Stimulated activated effector memory CD8-positive, alpha-beta T cell treated with anti-CD3 and anti-CD28 coated beads, Interleukin-12 subunit alpha, Interleukin-12 subunit beta, amount 100 ng/mL, for 72 hours (primary cell): ENCODE results near the gene ZNF511.
"Not testable (repeated sequence)": the region's sequence is repeated elsewhere in the genome, so short reads cannot be mapped to it uniquely, and the experiment has no call there.

ENCODE experiments used
- ATAC-seq: fragments of 150-1000 bp; cut with Tn5 transposase; 2 replicates; pipeline ENCODE4 v1.10.0; 2021
- DNase-seq, 2 donors: peaks; one replicate each; pipeline ENCODE4 v3.0.0; 2021 to 2022; ENCODE audit warnings: low spot score in 2 of 2
- H3K27ac Mint-ChIP-seq: one replicate; pipeline ENCODE4 v1.8.0; 2022; ENCODE audit warnings: mild to moderate bottlenecking, mixed read lengths
- H3K36me3 Mint-ChIP-seq: one replicate; pipeline ENCODE4 v1.8.0; 2022; ENCODE audit warnings: mild to moderate bottlenecking, mixed read lengths
- H3K4me1 Mint-ChIP-seq: one replicate; pipeline ENCODE4 v1.8.0; 2022; ENCODE audit warnings: mixed read lengths
- H3K4me3 Mint-ChIP-seq: one replicate; pipeline ENCODE4 v1.8.0; 2022; ENCODE audit warnings: mild to moderate bottlenecking, mixed read lengths
- H3K9me3 Mint-ChIP-seq: one replicate; pipeline ENCODE4 v1.8.0; 2022; ENCODE audit warnings: mixed read lengths

The ZNF511 gene, protein sequence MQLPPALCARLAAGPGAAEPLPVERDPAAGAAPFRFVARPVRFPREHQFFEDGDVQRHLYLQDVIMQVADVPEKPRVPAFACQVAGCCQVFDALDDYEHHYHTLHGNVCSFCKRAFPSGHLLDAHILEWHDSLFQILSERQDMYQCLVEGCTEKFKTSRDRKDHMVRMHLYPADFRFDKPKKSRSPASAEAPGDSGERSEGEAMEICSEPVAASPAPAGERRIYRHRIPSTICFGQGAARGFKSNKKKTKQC

GRCh38 chr10:133308421-133309099 lies at the start of gene ZNF511, which contains the start of gene TUBGCP2:
Gene ZNF511, plus strand, starts transcription at chr10:133308914. Its CDS starts 30 bp downstream, at chr10:133308944.
Gene TUBGCP2, minus strand, starts transcription at chr10:133308872. Its CDS starts 5,931 bp downstream, at chr10:133302941.
- Mint-ChIP-seq H3K27ac (peak within 1 kb of the TSS; percentile 97), H3K4me1 (peaks cover 31% of the 10 kb centered on the region), H3K36me3 (peaks cover 45% of the 10 kb centered on the region), H3K4me3 (peak within 1 kb of the TSS; percentile 93), H3K9me3 (no peaks in the 10 kb centered on the region)
- DNase-seq (peak; percentile 88 to 96), ATAC-seq (peak; percentile 90)

GRCh38 chr10:133259602-133259989 lies 49.1 kb upstream of the ZNF511 start:
- Mint-ChIP-seq H3K27ac (peak overlapping the region; percentile 90), H3K36me3 (peaks cover 55% of the 10 kb centered on the region), H3K4me1 (peaks cover 65% of the 10 kb centered on the region), H3K9me3 (no peaks in the 10 kb centered on the region), H3K4me3 (peak overlapping the region; percentile 76)
- no peak for ATAC-seq
- DNase-seq = no peak

DNA sequence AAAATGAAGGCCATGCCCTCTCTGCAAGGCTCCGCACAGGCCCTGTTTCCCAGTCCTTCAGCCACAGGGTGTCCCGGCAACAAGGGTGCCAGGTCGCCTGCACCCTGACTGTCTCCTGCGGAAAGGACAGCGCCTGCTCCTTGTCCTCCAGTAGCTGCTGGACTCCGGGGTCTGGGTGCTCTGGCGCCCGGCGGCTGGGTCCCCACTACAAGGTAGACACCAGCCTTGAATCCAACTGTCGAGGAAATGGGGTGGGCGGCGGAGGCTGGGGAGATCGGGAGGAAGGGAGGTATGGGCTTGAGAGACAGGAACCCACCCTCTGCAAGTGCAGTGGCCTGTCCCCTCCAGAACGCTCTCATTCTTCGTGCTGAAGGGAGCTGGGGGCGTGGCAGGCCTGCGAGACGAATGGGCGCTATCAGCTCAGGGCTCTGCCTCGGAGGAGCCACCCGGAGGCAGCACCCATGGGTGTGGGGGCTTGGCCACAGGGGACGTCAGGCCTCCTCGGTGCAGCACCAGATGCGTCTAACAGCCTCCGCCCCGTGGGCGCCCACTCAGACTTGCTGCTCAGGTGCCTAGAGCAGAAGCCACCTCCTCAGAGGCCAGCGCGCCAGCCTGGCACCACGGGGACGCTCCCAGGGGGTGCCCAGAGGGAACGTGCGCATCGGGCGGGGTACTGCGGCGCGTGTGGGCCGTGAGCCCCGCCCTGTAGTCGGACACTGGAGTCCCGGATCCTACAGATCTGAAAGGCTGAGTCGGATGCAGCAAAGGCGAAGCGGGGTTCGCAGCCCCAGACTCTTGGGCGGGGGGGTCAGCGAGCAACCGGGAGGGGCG lies 47.6 kb upstream of the ZNF511 start:
- Mint-ChIP-seq H3K9me3 (no peaks in the 10 kb centered on the region), H3K4me3 (peak overlapping the region; percentile 76), H3K4me1 (peaks cover 80% of the 10 kb centered on the region), H3K27ac (peak overlapping the region; percentile 88), H3K36me3 (peaks cover 71% of the 10 kb centered on the region)
- DNase-seq (peak; percentile 60 to 85), ATAC-seq (peak; percentile 78)

DNA sequence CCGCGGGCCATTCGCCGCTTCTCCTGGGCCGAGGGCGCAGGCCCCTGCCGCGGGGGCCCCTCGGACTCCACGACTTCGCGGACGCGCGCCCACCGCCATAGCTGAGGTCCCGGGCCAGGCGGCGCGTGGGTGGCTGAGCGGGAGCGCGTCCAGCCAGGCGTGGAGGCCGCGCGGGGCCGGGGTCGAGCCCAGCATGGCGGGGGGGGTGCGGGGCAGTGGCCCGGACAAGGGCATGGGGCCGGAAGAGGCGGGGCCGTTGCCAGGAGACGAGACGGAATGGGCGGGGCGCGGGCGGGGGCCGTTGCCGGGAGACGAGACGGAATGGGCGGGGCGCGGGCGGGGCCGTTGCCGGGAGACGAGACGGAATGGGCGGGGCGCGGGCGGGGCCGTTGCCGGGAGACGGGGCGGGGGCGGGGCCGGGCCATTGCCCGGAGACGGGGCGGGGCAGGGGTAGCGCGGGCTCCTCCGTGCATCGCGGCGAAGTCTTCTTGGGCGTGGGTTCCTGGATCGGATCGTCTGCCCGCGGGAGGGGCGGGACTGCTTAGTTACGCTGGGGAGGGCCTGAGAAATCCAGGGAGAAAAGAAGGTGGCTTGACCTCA lies 46.9 kb upstream of the ZNF511 start:
- H3K4me3 Mint-ChIP-seq = peak overlapping the region; percentile 76
- peaks cover 80% of the 10 kb centered on the region for H3K4me1 Mint-ChIP-seq
- no peaks in the 10 kb centered on the region for H3K9me3 Mint-ChIP-seq
- ATAC-seq (peak; percentile 66), DNase-seq (peak; percentile 74 to 87)
- peak overlapping the region; percentile 88 for H3K27ac Mint-ChIP-seq
- peaks cover 78% of the 10 kb centered on the region for H3K36me3 Mint-ChIP-seq

- H3K9me3 Mint-ChIP-seq = no peaks in the 10 kb centered on the region
- H3K27ac Mint-ChIP-seq = peak overlapping the region; percentile 73
- peak overlapping the region; percentile 76 for H3K4me3 Mint-ChIP-seq
- H3K36me3 Mint-ChIP-seq = peaks cover 86% of the 10 kb centered on the region
- H3K4me1 Mint-ChIP-seq = peaks cover 75% of the 10 kb centered on the region
- DNase-seq = no peak
- ATAC-seq = no peak
Measured at GRCh38 chr10:133262696-133263095, 46.0 kb upstream of the ZNF511 start.

DNA sequence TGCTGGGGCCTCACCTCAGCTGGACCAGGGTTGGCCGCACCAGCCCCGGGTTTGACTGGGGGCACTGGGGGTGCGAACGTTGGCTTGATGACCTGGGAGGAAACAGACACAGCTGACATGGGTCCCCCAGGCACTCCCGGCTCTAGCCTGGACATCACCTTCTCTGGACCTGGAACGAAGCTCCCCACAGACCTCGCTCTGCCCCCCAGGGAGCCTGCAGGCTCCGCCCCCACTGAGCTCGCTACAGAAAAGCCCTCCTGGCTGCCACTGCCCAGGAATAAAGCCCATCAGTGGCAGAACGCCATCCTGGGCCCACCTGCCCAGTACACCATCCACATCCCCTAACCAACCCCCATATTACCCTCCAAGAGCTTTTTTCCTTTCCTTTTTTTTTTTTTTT lies 45.0 kb upstream of the ZNF511 start:
- H3K27ac Mint-ChIP-seq = peak overlapping the region; percentile 73

GRCh38 chr10:133264461-133264860 lies 44.3 kb upstream of the ZNF511 start:
- Mint-ChIP-seq H3K4me3 (no peak overlapping the region), H3K4me1 (peaks cover 60% of the 10 kb centered on the region), H3K27ac (peak overlapping the region; percentile 73), H3K9me3 (no peaks in the 10 kb centered on the region), H3K36me3 (peaks cover 97% of the 10 kb centered on the region)
- no peak for ATAC-seq
- no peak for DNase-seq

More for the DNA sequence above, 45.0 kb upstream of the ZNF511 start:
- ATAC-seq (no peak), DNase-seq (no peak)
- Mint-ChIP-seq H3K36me3 (peaks cover 96% of the 10 kb centered on the region), H3K4me1 (peaks cover 67% of the 10 kb centered on the region), H3K9me3 (no peaks in the 10 kb centered on the region), H3K4me3 (no peak overlapping the region)

- H3K4me1 Mint-ChIP-seq = peaks cover 54% of the 10 kb centered on the region
- H3K36me3 Mint-ChIP-seq = peaks cover 97% of the 10 kb centered on the region
- peak overlapping the region; percentile 73 for H3K27ac Mint-ChIP-seq
- not testable (repeated sequence) for DNase-seq, H3K9me3 Mint-ChIP-seq, ATAC-seq, H3K4me3 Mint-ChIP-seq
Measured at GRCh38 chr10:133265052-133265451, 43.7 kb upstream of the ZNF511 start.

DNA sequence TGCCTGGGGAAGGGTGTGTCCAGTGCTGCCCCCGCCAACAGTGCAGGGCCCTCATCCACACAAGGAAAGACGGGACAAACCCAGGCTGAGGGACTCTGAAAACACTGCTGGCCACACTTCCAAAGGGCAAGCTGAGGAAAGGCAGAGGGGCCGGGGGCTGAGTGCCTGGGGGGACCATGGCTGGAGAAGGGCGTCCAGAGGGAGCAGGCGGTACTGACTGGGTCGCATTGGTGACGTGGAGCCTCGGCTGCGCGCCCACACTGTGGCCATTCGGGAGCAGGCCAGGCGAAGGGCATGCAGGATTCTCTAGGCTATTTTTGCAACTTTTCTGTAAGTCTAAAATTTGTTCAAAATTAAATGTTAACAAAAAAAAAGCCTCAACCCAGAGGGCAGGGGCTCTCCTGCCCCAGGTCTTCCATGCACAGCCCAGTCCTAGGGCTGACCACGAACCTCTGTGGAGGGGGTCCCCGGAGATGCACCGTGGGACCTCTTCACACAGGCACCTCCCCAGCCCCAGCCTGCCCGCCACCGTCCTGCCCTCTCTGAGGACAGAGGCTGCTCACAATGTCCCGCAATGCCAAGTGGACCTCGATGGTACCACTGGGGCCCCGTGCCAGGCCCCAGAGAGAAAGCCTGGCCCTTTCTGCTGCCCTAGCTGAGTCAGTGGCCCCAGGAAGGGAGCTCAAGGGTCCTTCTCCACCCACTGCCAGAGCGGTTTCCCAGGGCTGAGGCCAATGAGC lies 42.5 kb upstream of the ZNF511 start:
- Mint-ChIP-seq H3K27ac (peak overlapping the region; percentile 73), H3K4me3 (no peak overlapping the region), H3K36me3 (peaks cover 99% of the 10 kb centered on the region), H3K9me3 (no peaks in the 10 kb centered on the region), H3K4me1 (peaks cover 42% of the 10 kb centered on the region)
- DNase-seq = no peak
- ATAC-seq = no peak

DNA sequence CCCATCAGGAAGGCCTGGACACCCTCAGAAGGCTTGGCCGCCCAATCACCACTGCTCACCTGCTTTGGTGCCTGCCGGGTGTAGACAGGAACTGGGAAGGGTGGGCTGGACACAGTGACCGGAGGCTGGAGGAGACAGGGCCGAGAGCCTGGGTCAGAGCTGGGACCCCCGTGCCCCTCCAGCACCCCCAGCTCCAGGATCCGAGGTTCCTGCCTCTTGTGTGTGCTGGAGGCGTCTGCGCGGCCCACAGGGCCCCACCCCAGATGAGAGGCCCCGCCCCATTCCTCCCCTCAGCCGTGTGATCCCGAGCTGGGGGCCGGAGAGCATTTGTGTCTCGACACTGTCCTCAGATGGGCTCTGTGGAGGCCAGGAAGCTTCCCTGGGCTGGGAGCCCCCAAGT lies 41.4 kb upstream of the ZNF511 start:
- ATAC-seq (no peak), DNase-seq (no peak)
- Mint-ChIP-seq H3K36me3 (peaks cover 99% of the 10 kb centered on the region), H3K9me3 (no peaks in the 10 kb centered on the region), H3K4me3 (no peak overlapping the region), H3K4me1 (peaks cover 39% of the 10 kb centered on the region), H3K27ac (no peak overlapping the region)

DNA sequence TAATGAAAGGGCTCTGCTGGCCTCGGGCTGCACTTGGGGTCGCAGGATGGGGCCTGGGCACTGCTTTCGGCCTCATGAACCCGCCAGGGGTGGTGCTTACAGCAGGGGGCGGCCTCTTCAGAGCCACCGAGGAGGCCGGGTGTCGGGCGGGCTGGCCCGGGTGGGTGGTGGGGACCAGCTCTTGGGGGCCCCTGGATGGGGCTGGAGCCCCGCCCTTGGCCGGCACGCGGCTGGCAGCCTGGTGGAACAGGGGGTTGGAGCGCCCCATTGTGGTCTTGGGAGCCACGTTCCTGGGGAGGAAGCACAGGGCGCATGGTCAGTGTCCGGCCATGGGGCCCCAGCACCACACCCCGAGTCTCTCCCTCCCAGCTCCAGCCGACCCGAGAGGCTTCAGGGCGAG lies 40.9 kb upstream of the ZNF511 start:
- Mint-ChIP-seq H3K9me3 (no peaks in the 10 kb centered on the region), H3K36me3 (peaks cover 99% of the 10 kb centered on the region), H3K4me3 (no peak overlapping the region), H3K27ac (no peak overlapping the region), H3K4me1 (peaks cover 33% of the 10 kb centered on the region)
- ATAC-seq (no peak), DNase-seq (no peak)

GRCh38 chr10:133268532-133268931 lies 40.2 kb upstream of the ZNF511 start:
- Mint-ChIP-seq H3K4me1 (peaks cover 26% of the 10 kb centered on the region), H3K4me3 (no peak overlapping the region), H3K36me3 (peaks cover 99% of the 10 kb centered on the region), H3K27ac (no peak overlapping the region), H3K9me3 (no peaks in the 10 kb centered on the region)
- no peak for DNase-seq
- no peak for ATAC-seq

GRCh38 chr10:133269367-133269766 lies 39.3 kb upstream of the ZNF511 start:
- Mint-ChIP-seq H3K4me3 (no peak overlapping the region), H3K36me3 (peaks cover 92% of the 10 kb centered on the region), H3K4me1 (peaks cover 18% of the 10 kb centered on the region), H3K9me3 (no peaks in the 10 kb centered on the region), H3K27ac (no peak overlapping the region)
- DNase-seq (no peak), ATAC-seq (no peak)

DNA sequence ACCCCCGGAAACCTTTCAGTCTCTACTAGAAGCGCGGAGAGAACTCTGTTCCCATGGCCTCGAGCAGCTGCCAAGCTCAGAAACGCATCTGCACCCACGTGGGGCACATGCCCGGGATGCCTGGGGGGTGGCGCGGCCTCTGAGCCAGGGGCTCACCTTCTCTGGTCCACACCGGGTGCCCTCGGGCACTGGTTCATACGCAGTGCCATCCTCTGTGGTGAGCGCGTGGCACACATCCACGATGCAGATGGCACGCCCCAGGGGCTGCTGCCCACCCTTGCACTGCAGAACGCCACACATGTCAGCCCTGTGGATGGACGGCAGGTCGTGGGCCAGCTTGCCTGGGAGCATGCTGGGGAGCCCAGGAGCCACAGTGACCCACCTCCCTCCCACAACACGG lies 38.5 kb upstream of the ZNF511 start:
- Mint-ChIP-seq H3K27ac (no peak overlapping the region), H3K36me3 (peaks cover 92% of the 10 kb centered on the region), H3K4me3 (no peak overlapping the region), H3K9me3 (no peaks in the 10 kb centered on the region), H3K4me1 (peaks cover 16% of the 10 kb centered on the region)
- ATAC-seq (no peak), DNase-seq (no peak)
